Lung (tissue), 12 donors: ENCODE measurements around the gene TANGO6. TPM values are rescaled to one million over a fixed set of nuclear protein-coding genes. Genes with fewer than 3 reads are reported as not detected.
"Not testable (repeated sequence)": the region's sequence is repeated elsewhere in the genome, so short reads cannot be mapped to it uniquely, and the experiment has no call there.

ENCODE experiments used
- ATAC-seq: fragments of 200-7000 bp; cut with Tn5 transposase; one replicate; pipeline ENCODE4 v1.9.1; 2020; ENCODE audit warnings: moderate number of reproducible peaks; ENCODE audit not compliant: insufficient read depth, low FRiP score
- DNase-seq, 3 donors: peaks; one replicate each; pipeline ENCODE4 v3.0.0-alpha.2; 2013 to 2017
- H3K27ac ChIP-seq, 2 donors: one replicate each; pipeline ENCODE4 v1.5.1; 2013; ENCODE audit warnings: mild to moderate bottlenecking in 2 of 2, moderate library complexity in 2 of 2, control low read depth in 1 of 2, inconsistent platforms in 1 of 2, low read depth in 1 of 2, low read length in 1 of 2
- H3K27me3 ChIP-seq, 3 donors: one replicate each; pipeline ENCODE4 v1.5.1; 2013; ENCODE audit warnings: low read length in 2 of 3; ENCODE audit not compliant: control insufficient read depth in 3 of 3, insufficient read depth in 3 of 3
- H3K36me3 ChIP-seq, 4 donors: one replicate each; pipeline ENCODE4 v1.5.1; 2013; ENCODE audit warnings: low read length in 4 of 4, mild to moderate bottlenecking in 1 of 4, moderate library complexity in 1 of 4; ENCODE audit not compliant: control insufficient read depth in 4 of 4, insufficient read depth in 4 of 4
- H3K4me1 ChIP-seq, 5 donors: one replicate each; pipeline ENCODE4 v1.5.1; 2013; ENCODE audit warnings: low read length in 5 of 5, mild to moderate bottlenecking in 2 of 5, moderate library complexity in 1 of 5; ENCODE audit not compliant: control insufficient read depth in 5 of 5, insufficient read depth in 5 of 5
- H3K4me3 ChIP-seq: one replicate; pipeline ENCODE4 v1.5.1; 2013; ENCODE audit warnings: mild to moderate bottlenecking, control low read depth, moderate library complexity
- H3K9ac ChIP-seq, 2 donors: one replicate each; pipeline ENCODE4 v1.5.1; 2013; ENCODE audit warnings: low read length in 2 of 2, control low read depth in 1 of 2; ENCODE audit not compliant: insufficient read depth in 1 of 2
- H3K9me3 ChIP-seq, 4 donors: one replicate each; pipeline ENCODE4 v1.5.1; 2013; ENCODE audit warnings: low read length in 3 of 4, mild to moderate bottlenecking in 1 of 4, moderate library complexity in 1 of 4; ENCODE audit not compliant: control insufficient read depth in 4 of 4, insufficient read depth in 3 of 4
- WGBS, 2 donors: extraction: QIAGEN DNeasy Blood & Tissue Kit; methylation state at CpG; one replicate each; pipeline ENCODE4 v1.1.7; 2013; 5-methylcytosine and 5-hydroxymethylcytosine counted together
- polyA plus RNA-seq, 2 donors: library from polyadenylated mRNA; stranded (reverse); fragments of 200-250 nt; gene quantifications; one replicate each; pipeline ENCODE4 v1.2.1, GENCODE V29; 2013
- total RNA-seq, 2 donors: library from RNA; depleted of rRNA in 1 of 2; stranded (reverse); fragments of >200 nt in 1 of 2; gene quantifications; one replicate each; pipeline ENCODE4 v1.2.1, GENCODE V29; 2014 to 2021
- TF ChIP-seq, protein P1 (sequence below): IDR thresholded peaks from 2 replicates; pipeline ENCODE4 v1.5.1; 2012; ENCODE audit warnings: mild to moderate bottlenecking; ENCODE audit errors: control extremely low read depth, extremely low read depth
- donor health status: control.
- donor health status: control.
- donor health status: Bipolar disorder and iron deficiency.
- donor health status: healthy.
- donor health status: DM: yes; HTN: yes; CAD: no.

TANGO6 gene
- total and polyA plus RNA-seq, 4 donors: 2.3 to 19.3 (median 11.9) TPM

DNA sequence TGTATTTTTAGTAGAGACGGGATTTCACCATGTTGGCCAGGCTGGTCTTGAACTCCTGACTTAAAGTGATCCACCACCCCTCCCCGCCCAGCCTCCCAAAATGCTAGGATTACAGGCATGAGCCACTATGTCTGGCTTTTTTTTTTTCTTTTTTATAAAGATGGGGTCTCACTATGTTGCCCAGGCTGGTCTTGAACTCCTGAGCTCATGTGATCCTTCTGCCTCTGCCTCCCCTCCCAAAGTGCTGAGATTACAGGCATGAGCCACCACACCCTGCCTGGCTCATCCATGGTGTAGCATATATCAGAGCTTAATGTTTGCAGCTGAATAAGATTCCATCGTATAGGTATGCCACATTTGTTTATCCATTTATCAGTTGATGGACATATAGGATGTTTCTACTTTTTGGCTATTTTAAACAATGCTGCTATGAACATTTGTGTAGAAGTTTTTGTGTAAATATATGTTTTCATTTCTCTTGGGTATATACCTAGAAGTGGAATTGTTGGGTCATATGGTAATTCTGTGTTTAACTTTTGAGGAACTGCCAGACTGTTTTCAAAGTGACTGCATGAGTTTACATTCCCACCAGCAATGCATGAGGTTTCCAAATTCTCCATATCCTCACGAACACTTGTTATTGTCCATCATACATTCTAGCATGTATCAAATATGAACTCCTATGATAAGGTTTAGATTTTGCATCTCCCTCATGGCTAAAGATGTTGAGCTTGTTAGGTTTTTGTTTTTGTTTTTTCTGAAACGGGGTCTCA, 206.5 kb downstream of the TANGO6 start:
- H3K4me3 ChIP-seq: no peak overlapping the region
- DNase-seq (no peak), ATAC-seq (no peak)
- no peak overlapping the region for H3K27ac ChIP-seq
- no peak overlapping the region for H3K9ac ChIP-seq
- H3K9me3 ChIP-seq: no peaks in the 10 kb centered on the region
- H3K27me3 ChIP-seq: no peaks in the 10 kb centered on the region
- no peaks in the 10 kb centered on the region for H3K4me1 ChIP-seq
- H3K36me3 ChIP-seq: no peaks in the 10 kb centered on the region
- WGBS, 2 donors: 92% methylated on average over 5 of the region's 5 CpGs
- TF ChIP-seq, protein P1, sequence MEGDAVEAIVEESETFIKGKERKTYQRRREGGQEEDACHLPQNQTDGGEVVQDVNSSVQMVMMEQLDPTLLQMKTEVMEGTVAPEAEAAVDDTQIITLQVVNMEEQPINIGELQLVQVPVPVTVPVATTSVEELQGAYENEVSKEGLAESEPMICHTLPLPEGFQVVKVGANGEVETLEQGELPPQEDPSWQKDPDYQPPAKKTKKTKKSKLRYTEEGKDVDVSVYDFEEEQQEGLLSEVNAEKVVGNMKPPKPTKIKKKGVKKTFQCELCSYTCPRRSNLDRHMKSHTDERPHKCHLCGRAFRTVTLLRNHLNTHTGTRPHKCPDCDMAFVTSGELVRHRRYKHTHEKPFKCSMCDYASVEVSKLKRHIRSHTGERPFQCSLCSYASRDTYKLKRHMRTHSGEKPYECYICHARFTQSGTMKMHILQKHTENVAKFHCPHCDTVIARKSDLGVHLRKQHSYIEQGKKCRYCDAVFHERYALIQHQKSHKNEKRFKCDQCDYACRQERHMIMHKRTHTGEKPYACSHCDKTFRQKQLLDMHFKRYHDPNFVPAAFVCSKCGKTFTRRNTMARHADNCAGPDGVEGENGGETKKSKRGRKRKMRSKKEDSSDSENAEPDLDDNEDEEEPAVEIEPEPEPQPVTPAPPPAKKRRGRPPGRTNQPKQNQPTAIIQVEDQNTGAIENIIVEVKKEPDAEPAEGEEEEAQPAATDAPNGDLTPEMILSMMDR: no peak

GRCh38 chr16:69051517-69051830, 208.1 kb downstream of the TANGO6 start:
- DNase-seq, H3K27me3 ChIP-seq, H3K4me3 ChIP-seq, H3K36me3 ChIP-seq, H3K27ac ChIP-seq, H3K9me3 ChIP-seq, H3K9ac ChIP-seq, H3K4me1 ChIP-seq, ATAC-seq: not testable (repeated sequence)
- 98 to 100% methylated on average over 3 of the region's 3 CpGs for WGBS, 2 donors

DNA sequence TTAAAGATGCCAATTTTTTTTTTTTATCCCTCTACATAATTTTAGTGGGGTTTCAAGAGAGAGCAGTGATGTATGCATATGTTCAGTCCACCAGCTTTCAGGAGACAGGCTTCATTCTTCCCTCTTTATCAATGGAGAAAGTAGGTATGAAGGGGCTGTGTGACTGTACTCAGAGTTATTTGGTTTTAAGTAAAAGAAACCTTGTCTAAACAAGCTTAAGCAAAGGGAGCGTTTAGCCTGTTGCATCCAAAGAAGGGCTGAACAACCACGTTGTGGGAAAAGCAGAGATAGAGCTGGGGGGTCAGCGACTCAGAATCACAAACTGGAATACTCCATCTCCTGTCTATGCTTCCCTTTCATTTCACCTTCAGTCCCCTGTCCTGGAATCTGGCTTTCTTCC, 211.7 kb downstream of the TANGO6 start:
- no peaks in the 10 kb centered on the region for H3K9me3 ChIP-seq
- no peaks in the 10 kb centered on the region for H3K27me3 ChIP-seq
- no peak for ATAC-seq
- H3K36me3 ChIP-seq: no peaks in the 10 kb centered on the region
- H3K4me3 ChIP-seq: no peak overlapping the region
- 90 to 93% methylated on average over 3 of the region's 3 CpGs for WGBS, 2 donors
- peaks cover 0 to 1% (median 0%) of the 10 kb centered on the region in 5 donors for H3K4me1 ChIP-seq
- no peak overlapping the region for H3K27ac ChIP-seq
- TF ChIP-seq, protein P1: no peak
- DNase-seq: no peak
- H3K9ac ChIP-seq: no peak overlapping the region

- no peak for DNase-seq
- H3K9ac ChIP-seq: no peak overlapping the region
- no peaks in the 10 kb centered on the region for H3K27me3 ChIP-seq
- peaks cover 0 to 1% (median 0%) of the 10 kb centered on the region in 5 donors for H3K4me1 ChIP-seq
- no peaks in the 10 kb centered on the region for H3K36me3 ChIP-seq
- TF ChIP-seq, protein P1: no peak
- H3K9me3 ChIP-seq: no peaks in the 10 kb centered on the region
- WGBS, 2 donors: 96 to 100% methylated on average over 1 of the region's 1 CpG
- H3K27ac ChIP-seq: no peak overlapping the region
- no peak overlapping the region for H3K4me3 ChIP-seq
- ATAC-seq: no peak
Measured at GRCh38 chr16:69055980-69056379, 212.6 kb downstream of the TANGO6 start.
